HG03565 (cell line): ENCODE measurements around the gene FHOD3.

Experiments used
- ATAC-seq: cut with Tn5 transposase; IDR thresholded peaks from one replicate; pipeline ENCODE4 v1.9.1; 2021; ENCODE audit warnings: mild to moderate bottlenecking, moderate library complexity; ENCODE audit not compliant: unreplicated experiment

FHOD3 gene

DNA sequence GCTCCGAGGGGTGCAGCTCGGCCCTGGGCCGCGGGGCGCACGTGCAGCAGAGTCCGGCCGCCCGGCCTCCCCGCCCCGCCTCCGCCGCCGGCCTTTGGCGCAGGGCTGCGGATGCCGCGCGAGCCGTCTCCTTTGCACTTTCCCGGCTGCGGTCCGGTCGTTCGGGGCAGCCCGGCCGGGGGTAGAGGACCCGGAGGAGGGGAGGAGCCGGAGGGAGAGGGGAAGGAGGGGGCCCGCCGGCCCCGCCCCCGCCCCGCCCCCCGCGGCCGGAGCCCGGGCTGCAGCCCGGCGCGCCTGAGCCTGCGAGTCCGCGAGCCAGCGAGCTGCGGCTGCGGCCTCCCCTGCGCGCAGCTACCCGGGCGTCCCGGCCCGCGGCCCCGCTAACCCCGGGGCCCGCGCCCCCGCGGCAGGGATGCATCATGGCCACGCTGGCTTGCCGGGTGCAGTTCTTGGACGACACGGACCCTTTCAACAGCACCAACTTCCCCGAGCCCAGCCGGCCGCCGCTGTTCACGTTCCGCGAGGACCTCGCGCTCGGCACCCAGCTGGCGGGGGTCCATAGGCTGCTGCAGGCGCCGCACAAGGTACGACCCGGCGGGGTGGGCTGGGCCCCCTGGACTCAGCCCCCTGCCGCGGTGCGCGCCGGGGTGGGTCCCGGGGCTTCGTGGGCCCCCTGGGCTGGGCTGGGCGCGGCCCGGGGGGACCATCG is at the start of gene FHOD3:
FHOD3 (plus strand) TSS at position 297 of the 709 bp plus-strand sequence; CDS start at position 420, 123 bp downstream.
- no peak for ATAC-seq

DNA sequence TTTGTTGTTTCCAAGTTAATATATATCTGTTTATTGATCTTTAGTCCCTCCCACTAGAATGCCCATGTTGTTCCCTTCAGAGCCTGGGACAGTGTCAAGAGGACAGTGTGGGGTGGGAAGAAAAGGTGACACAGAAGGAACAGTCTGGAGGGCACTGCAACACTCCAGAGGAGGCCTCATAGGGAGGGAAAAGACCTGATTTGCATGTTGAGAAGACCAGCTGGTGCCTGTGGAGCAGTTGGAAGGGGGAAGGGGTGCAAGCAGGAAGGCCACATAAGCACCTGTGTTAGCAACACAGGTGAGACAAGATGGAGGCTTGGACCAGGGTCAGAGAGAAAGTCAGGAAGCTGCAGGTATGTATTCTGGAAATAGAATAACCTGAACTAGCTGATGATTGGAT is 48.1 kb upstream of the FHOD3 start:
- no peak for ATAC-seq

DNA sequence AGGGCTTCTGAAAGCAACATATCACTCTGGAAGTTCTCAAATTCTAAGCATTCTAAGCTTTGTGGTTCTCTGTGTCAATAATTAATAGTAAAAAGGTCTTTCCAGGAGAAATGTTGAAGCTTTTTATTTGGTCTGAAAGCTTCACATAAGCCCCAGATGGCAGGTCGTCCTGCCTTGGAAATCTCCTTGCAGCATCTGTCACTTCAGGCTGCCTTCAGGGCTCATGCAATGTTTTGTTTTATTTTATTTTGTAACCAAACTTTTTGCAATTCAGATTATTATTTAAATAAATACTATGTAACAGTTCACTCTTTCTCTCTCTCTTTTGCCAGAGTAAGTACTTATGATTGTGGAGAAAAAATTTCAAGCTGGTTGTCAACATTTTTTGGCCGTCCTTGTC is 46.7 kb upstream of the FHOD3 start:
- no peak for ATAC-seq

DNA sequence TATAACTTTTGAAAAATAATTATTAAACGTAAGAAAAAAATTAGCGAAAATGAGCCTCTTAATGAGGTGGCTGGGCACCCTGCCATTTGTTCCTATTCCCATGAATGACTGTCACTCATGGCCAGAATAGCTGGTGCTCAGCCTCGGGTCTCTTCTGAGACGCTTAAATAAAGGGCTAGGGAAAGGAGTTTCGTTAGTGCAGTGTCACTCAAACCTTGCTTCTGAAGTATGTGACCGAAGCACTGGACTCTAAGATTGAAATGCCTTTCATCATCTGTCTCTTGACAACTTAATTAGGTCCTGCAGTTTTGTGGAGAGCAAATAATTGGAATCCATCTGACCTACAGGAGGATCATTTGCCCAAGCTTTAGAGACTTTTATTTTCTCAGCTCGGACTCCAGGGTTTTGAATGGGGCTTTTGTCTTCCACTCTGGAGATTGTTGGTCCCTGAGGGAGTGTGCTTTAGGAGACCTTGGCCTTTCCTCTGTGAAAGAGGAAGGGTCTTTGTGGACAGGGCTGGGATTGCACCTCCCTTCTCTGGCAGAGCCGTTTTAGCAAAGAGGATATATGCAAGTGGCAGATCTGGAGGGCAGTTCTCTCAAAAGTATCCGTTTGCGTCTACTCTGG is 42.3 kb upstream of the FHOD3 start:
- ATAC-seq: no peak

DNA sequence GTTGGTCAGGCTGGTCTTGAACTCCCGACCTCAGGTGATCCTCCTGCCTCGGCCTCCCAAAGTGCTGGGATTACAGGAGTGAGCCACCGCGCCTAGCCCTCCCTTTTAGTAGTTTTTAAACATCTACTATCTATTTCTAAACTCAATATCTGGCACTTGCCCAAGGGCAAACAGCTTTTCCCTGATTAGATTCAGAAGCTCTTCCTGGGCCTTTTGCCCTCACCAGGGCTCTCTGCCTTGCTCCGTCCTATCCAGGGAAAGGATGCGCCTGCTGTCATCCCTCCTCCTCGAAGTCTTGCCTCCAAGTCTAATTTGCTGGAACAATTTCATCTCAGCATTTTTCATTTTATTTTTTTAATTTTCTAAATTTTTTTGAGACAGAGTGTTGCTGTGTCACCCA is 41.4 kb upstream of the FHOD3 start:
- no peak for ATAC-seq

DNA sequence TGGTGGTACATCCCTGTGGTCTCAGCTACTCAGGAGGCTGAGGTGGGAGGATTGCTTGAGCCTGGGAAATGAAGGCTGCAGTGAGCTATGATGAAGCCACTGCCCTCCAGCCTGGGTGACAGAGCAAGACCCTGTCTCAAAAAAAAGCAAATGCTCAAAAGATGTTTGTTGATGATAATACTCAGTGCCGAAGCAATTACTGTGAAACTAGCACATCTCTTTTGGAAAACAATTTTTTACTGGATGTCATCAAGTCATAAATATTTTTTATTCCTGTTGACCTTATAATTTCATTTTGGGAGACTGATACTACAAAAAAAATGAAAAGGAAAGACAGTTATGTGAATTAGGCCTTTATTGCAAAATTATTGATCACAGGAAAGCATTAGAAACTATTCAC is 34.5 kb upstream of the FHOD3 start:
- ATAC-seq: no peak

DNA sequence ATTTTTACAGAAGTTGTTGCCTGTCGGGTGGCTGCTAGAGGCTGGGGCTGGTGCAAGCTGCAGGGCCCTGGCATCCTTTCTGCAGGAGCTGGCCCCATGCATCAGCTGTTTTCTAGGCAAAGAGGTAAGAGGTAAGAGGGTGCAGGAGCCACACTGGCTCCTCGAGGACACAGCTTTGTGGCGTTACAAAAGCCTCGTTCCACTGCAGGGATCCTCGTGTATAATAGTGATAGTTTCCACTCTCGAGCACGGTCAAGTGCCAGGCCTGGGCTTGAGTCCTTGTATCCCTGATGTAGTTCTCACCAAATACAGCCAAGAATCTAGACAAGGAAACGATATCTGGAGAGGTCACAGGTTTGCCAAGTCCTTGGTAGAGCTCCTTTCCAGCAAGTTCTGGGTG is 33.2 kb upstream of the FHOD3 start:
- no peak for ATAC-seq

DNA sequence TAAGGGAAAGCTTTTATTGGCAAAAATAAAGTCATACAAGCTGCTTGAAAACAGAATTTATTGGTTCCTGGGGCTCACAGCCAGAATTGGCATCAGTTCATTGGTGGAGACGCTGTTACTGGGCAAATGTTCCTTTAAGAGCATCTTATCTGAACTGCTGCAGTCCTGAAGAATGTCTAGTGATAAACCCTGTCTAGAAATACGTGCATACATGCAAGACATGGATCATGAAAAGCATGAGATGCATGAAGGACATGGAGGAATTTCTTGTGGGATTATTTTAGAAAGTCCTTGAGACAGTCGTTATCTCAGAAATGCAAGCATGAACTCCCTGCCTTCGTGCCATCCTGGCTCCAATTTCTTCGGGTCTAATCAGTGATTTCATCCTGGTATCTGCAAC is 32.5 kb upstream of the FHOD3 start:
- ATAC-seq: no peak

DNA sequence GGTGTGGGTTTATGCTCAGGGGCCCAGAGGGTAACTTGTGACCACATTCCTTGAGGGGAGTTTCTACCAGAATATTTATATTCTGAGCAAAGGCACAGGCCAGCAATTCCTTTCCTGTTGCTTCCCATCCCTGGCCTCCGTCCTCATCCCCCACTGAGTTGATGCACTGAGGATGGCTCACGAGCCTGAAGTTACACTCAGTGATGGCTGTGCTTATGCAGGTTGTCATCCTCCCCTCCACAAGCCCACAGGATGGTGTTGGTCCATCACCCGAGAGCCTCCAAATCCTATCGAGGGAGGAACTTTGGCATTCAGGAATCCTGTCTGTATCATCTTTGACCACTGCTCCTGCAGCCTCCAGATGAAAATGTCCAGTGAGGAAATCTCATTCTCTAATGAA is 28.4 kb upstream of the FHOD3 start:
- no peak for ATAC-seq

DNA sequence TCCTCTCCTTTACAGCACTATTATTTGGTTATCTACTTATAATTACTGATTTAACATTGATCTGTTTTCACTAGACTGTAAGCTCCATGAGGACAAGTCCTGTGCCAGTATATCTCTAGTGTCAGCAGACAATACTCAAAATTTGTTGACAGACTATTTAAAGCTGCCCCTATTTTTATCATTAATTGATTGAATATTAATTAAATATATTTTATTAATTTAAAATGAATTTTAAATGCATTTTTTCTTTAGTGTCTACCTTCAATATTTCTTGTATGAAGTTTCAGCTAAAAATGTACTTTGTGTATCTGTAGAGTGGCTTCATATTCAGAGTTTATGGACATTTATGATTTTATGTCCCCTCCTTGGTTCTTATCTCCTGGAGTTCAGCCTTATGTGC is 26.4 kb upstream of the FHOD3 start:
- ATAC-seq: no peak

DNA sequence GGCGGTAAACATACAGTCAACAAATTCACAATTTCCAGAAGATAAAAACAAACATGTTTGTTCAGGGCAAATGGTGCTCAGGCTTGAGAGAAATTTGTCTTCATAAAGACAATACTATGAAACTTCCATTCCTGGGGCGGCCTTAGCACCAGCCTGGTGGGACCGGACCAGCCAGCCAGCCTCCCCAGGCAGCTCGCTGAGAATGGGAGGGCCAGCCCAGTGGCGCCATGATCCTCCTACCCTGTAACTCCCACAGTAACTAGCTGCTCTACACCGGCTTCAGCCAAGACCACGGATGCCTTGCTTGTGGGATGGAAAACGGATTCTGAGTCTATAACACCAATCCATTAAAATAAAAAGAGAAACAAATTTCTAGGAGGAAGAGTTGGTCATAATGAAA is 24.2 kb upstream of the FHOD3 start:
- ATAC-seq: no peak

DNA sequence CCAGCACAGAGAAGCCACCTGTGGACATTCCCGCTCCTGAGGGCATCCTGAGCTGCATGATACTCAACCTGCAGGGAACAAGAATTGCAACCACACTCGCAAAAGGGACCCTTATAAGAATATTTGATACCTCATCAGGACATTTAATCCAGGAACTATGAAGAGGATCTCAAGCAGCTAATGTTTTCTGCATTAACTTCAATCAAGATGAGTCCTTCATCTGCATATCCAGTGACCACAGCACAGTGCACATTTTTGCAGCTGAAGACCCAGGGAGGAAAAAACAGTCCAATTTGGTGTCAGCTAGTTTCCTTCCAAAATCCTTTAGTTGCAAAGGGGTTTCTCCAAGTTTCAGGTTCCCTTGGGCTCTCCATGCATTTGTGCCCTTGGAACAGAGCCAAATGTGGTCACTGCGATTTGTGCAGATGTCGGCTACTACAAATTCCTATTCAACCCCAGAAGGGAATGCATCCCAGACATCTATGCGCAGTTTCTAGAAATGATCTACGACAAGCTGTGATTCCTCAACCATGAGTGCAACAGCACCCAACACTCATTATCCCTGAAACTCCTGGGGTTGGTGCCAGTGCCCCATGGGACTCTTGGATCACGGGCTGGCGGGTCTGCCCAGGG is 23.3 kb upstream of the FHOD3 start:
- ATAC-seq: no peak

DNA sequence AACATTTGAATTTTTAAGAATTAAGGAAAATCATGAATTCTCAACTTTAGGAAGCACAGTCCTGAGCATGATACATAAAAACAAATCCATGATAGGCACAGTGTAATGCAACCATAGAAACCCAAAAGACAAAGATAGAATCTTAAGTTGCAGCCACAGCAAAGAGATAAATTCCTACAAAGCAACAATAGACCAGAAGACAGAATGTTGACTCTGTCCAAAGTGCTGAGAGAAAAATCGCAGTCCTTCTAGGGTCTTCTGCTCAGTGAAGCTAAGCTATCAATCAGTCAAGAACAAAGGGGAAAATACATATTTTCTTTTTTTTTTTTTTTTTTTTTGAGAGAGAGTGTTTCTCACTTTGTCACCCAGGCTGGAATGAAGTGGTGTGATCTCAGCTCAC is 22.0 kb upstream of the FHOD3 start:
- ATAC-seq: no peak

DNA sequence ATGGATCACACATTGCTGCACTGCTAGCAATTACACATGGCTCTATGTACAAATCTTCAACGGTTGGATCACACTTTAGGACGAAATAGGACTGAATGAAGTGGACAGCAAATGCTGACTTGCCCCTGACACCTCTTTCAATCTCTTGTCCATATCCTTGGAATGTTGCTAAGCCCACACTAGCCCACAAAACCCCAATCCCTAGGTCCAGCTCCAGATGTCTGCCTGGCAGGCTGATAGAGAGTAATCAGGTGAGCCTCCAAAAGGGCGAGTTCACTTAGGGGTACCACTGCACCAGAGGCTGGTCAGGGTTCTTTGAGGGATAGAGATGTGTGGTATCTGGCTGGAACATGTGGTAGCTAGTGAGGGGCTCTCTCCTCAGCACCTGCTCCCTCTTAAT is 18.5 kb upstream of the FHOD3 start:
- no peak for ATAC-seq

DNA sequence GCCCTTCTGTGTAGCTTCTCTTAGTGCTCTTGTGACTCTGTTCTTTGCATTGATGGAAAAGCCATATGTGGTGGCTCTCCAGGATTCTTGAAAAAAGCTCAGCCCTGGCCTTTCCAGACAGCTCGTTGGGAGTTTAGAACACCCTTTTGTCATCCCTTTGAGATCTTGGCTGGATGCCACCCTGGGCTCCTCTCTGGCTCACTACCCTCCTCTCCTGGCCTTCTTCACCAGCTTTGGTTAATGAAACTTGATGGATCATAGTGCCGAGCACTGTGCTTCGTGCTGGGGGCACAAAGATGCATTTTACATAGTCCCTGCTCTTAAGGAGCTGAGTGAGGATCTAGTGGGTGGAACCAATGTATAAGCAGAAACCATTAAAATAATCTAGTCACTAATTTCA is 15.6 kb upstream of the FHOD3 start:
- no peak for ATAC-seq

DNA sequence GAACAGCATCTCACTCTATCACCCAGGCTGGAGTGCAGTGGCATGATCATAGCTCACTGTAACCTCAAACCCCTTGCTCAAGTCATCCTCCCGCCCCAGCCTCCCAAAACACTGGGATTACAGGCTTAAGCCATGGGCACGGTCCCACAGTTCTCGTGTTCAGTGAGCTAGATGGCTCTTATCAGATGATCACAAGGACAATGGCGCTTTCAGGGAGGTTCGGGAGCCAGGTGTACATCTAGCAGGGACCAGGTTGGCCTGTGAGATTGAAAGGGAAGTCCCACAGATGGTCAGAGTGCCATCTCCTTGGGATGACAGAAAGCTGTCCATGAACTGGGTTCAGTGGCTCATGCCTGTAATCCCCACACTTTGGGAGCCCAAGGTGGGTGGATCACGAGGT is 14.1 kb upstream of the FHOD3 start:
- no peak for ATAC-seq

DNA sequence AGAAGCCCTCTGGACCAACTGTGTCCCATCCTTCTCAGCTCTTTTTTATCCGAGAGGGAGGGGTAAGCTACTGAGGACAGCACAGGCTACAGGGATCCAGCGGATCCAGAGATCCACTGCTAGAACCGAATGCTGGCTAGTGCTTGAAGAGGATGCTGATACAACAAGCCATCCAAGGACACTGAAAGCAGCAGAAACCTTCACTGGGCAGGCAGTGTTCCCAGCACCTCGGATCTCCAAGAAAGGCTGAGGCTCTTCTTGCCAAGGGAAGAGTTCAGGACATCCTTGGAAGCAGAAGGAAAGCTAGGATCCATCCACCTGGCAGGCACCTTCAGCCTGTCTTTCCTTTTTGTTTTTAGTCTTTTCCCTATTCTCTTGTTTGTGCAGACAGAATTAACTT is 13.2 kb upstream of the FHOD3 start:
- no peak for ATAC-seq

DNA sequence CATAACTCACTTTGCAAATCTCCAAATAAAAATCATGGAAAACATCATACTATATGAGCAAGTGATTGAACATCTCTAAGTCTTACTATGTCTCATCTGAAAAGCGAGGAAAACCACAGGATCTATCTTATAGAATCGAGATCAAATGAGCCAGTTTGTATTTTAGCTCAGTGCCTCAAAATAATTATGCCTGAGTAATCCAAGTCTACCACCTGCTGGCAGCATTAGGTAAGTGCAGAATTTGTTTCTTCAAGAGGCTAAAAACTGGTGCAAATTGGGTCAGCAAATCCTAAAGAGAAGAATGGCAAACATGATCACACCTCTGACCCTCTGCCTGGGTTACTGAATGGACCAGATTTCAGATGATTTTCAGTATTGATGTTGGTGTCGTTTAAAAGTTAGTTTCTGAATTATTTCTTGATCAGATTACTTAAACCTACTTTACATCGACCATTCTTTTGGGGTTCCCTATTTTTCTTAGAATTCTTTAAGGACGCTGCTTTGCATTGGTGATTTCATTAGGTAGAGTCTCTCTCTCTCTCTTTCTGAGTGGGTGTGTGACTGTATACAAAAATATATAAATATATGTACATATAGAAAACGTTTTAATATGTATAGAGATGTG is 12.7 kb upstream of the FHOD3 start:
- ATAC-seq: no peak

DNA sequence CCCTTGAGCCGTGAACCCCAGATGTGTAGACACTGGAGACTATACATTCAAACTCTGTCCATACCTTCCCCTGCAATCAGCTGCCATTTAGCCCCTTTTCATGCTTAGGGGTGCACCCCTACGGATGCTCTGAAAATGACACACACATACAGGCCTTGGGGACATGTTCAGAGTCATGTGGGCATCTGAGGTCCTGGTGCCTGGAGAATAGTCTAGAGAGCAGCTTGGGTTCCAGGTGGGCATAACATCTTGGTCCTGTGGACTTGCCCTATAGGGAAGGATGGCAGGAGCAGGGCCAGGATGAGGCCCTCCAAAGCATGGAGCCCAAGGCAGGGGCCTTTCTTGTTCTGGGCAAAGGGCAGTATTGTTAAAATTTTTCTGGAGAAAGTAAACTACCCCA is 9.9 kb upstream of the FHOD3 start:
- no peak for ATAC-seq

DNA sequence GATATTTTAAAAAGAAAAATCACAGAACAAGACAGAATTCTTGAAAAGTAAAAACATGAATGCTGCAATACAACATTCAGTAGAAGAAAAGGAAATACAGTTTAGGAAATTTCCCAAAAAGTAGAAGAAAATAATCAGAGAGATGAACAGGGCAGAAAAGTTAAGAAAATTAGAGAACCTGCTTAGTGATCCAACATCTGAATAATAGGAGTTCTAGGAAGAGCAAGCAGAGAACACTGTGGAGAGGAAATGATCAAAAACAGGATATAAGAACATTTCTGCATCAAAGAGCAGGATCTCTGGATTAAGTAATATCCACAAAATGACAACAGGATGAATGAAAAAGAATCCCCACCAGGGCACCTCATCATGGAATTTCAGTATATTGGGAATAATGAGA is 8.8 kb upstream of the FHOD3 start:
- no peak for ATAC-seq

DNA sequence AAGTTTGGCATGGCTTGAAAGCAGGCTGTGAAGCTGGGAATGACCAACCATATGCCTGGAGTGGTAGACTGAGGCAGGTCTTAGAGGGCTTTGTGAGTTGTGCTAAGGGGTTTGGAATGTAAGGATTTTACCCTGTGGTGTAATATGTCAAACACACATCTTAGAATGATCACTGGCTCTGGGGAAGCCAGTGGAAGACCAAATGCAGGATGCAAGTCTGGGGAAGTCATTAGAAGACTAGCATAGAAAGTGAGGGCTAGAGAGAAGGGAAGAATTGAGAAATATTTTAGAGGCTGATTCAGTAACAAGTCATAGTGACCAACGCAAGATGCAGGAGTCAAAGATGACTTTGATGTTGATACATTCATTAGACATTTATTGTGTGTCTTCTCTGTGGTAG is 3.5 kb upstream of the FHOD3 start:
- ATAC-seq: no peak

DNA sequence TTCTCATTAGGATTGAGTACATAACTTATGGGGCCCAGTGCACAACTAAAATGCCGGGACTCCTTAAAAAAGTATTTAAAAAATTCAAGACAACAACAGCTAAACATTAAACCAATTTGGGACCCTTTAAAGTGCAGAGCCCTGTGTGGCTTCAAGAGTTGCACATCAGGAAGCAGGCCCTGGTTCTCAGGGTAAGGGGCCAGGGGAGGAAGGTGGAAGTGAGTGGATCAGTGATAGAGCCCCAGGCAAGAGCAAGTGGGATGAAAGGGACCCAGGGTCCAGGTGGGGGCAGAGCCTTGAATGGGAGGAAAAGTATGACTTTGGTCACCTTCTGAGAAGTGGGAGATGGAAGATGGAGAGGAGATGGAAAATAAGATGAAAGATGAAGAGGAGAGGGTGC is 2.3 kb upstream of the FHOD3 start:
- no peak for ATAC-seq
